ENCODE data around the gene R3HDM1.
"Not testable (repeated sequence)": the region's sequence is repeated elsewhere in the genome, so short reads cannot be mapped to it uniquely, and the experiment has no call there.

The R3HDM1 gene

GRCh38 chr2:135531231-135532197 is at the start of gene R3HDM1:
Gene R3HDM1, plus strand, starts transcription at chr2:135531484. Its CDS starts 73,362 bp downstream, at chr2:135604846.
- DNase-seq = peak; percentile 77 to 99 (median 96)

DNA sequence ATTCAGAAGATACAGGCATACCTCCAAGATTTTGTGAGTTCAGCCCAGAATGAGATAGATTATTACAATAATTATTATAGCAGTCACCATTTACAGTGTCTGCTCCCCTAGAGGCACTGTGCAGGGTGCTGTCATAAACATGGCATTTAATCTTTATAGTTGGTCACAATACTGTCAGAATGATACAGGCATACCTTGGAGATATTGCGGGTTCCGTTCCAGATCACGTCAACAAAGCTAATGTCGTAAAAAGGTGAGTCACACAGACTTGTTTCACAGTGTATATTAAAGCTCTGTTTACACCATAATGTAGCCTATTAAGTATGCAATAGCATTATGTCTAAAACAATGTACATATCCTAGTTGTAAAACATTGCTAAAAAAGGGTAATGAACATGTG is 45.8 kb upstream of the R3HDM1 start:
- DNase-seq = no peak

DNA sequence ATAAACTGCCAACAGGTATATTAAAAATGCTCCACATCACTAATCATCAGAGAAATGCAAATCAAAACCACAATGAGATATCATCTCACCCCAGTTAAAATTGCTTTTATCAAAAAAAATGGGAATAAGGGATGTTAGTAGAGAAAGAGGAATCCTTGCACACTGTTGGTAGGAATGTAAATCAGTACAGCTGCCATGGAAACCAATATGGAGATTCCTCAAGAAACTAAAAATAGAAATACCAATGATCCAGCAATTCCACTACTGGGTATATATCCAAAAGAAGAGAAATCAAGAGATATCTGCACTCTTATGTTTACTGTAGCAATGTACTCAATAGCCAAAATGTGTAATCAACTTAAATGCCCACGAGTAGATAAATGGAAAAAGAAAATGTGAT is 40.9 kb upstream of the R3HDM1 start:
- no peak for DNase-seq

DNA sequence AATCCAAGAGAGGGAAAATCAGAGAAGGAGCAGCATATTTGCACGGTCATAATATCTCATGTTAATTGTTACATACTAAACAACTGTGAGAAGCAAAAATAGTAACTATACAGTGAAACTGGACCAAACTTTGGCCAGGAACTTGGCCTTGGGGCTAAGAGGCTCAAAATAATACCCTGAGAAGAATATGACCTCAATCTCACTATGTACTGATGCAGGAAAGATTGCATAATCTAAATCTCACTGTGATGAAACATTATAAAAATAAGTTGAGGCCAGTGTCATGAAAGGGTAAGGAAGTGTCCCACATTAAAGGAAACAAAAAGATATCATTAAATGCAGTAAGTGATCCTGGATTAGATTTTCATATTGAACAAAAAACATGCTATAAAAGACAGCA is 36.8 kb upstream of the R3HDM1 start:
- no peak for DNase-seq

- no peak for DNase-seq
These were observed 36.4 kb upstream of the R3HDM1 start for GRCh38 chr2:135494917-135495316.

GRCh38 chr2:135498588-135498987 is 32.7 kb upstream of the R3HDM1 start:
- DNase-seq = not testable (repeated sequence)

DNA sequence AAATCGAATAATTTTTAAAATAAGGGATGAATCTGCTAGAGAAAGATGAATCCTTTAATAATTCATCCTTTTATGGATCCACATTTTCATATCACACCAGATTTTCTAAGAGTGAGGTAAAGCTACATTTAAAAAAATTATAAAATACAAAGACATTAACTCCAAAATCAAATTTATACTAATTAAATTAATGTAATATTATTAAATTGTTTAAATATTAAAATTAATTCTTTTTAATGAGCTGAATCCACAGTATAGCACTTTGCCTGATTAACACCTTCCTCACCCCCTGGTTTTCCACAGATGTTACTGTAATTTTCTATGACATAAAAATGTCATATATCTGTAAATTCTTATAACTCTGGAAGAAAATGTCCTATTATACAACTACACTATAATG is 26.5 kb upstream of the R3HDM1 start:
- DNase-seq = no peak

DNA sequence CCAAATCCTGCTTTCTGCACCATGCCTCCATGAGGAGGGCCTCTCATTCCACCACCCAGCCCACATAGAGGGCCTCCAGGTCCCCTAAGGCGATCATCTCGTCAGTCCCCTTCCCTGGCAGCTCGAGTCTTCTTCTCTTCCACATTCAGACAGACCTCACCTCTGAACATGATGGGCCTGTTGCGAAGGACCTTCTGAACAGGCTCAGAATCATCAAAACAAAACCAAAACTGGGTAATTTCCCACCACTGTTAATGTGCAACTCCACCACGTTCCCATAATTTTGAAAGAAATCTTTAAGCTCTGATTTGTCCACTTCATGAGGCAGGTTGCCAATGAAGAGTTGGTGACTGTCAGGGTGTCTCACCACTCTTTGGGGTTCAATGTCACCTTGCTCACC is 20.7 kb upstream of the R3HDM1 start:
- no peak for DNase-seq

- no peak for DNase-seq
These were observed 19.2 kb upstream of the R3HDM1 start for GRCh38 chr2:135512099-135512498.

DNA sequence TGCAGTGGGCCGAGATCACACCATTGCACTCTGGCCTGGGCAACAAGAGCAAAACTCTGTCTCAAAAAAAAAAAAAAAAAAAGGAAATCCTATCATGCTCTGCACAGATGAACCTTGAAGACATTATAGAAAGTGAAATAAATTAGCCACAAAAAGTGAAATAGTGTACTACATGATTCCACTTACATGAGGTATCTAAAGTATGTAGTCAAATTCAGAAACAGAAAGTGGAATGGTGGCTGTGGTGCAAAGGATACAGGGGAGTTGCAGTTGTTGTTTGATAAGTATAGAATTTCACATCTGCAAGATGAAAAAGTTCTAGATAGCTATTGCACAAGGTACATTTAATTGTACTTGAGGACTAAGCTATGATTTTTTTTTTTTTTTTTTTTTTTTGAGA is 5.5 kb upstream of the R3HDM1 start:
- no peak for DNase-seq

- DNase-seq = no peak
These were observed 3.3 kb upstream of the R3HDM1 start for GRCh38 chr2:135528006-135528405.

- peak; percentile 77 to 99 (median 92) for DNase-seq
These were observed 712 bp upstream of the R3HDM1 start, which contains the start of gene ZRANB3 for GRCh38 chr2:135530313-135531230. Gene ZRANB3, minus strand, starts transcription at chr2:135531218.

DNA sequence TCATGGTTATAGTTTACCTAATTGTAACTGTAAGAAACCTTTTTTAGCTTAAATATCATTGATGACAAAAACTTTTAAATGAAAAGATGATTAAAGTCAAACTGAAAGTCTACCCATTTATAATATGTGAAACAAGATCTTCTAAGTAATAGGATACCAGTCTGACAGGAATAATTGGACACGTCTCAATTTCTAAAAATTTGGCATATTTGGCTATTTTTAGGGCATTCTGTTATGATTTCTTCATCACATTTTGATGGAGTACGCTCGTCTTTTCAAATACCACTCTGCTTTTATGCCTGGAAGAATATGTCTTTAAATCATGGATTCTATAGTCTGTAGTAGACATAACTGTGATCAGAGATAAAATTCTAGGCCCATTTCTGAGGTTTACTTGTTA is 1.3 kb downstream of the R3HDM1 start:
- DNase-seq = no peak

- not testable (repeated sequence) for DNase-seq
These were observed 2.3 kb downstream of the R3HDM1 start for GRCh38 chr2:135533545-135533944.

DNA sequence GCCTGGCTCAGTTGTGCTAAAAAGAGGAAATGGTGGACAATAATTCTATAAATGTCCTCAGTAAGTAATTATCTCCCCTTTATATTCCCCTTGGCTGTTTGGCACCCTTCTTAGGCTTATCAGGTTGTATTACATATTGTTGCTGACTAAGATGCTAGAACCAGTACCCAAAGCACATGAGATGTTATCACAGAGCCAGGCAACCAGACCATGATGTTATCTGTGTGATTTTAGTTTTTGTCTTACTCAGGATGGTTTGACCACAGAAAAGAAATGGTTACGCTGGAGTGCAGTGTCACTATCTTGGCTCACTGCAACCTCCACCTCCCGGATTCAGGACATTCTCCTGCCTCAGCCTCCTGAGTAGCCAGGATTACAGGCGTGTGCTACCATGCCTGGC is 15.2 kb downstream of the R3HDM1 start:
- DNase-seq = no peak

- DNase-seq = no peak
These were observed 16.0 kb downstream of the R3HDM1 start for GRCh38 chr2:135547311-135547710.

- no peak for DNase-seq
These were observed 20.1 kb downstream of the R3HDM1 start for GRCh38 chr2:135551356-135551755.

GRCh38 chr2:135552887-135553286 is 21.6 kb downstream of the R3HDM1 start:
- no peak for DNase-seq

DNA sequence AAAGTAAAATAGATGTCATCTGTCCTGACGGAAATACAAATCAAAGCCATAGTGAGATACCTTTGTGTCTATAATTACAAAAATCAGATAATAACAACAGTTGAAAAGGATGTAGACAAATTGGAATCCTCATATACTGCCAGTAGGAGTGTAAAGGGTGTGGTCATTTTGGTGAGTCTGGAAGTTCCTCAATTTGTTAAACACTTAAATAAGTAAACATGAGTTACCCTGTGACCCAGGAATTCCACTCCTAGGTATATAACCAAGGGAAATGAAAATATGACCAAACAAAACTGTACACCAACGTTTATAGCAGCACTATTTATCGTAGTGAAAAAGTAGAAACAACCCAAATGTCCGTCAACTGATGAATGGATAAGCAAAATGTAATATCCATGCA is 24.0 kb downstream of the R3HDM1 start:
- DNase-seq = no peak

GRCh38 chr2:135557530-135557929 is 26.2 kb downstream of the R3HDM1 start:
- DNase-seq = no peak

DNA sequence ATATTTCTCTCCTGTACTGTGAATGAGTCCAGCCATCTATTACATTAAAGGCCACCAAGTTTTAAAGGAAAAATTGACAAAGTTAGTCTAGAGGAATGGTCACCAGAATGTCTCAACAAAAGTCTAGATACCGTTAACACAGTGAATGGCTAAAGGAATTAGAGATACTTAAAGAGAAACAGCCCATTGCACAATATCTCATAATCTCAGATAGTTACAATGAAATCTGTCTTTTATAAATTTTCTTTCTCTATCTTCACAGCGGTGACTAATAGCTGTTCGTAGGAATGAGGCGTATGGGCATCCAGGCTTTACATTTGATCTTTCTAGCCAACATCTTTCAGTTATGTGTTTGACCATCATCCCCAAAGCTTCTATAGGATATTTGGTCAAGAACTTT is 30.6 kb downstream of the R3HDM1 start:
- DNase-seq = no peak

DNA sequence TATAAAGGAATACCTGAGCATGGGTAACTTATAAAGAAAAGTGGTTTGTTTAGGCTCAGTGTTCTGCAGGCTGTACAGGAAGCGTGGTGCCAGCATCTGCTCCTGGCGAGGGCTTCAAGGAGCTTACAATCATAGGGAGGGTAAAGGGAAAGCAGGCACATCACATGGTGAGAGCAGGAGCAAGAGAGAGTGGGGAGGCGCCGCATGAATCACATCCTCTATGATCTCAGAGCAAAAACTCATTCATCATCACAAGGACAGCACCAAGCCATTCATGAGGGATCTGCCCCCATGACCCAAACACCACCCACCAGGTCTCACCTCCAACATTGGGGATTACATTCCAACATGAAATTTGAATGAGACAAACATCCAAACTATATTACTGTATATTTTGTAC is 32.5 kb downstream of the R3HDM1 start:
- no peak for DNase-seq

DNA sequence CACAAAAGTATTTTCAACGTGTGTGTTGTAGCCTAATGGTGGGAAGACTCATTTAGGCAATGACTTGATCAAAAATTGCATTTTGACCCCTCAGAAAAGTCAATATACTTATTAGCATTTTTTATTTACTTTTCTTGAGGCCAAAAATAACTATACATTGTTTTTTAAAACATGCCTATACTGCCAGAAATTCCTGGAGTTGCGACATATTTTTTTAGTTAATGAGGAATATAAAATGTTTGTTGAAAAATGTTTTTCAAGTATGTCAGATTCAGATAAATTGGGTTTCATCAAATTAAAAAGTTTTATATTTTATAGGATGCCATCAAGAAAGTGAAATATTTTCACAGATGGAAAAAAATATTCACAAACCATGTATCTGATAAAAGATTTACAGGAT is 39.6 kb downstream of the R3HDM1 start:
- no peak for DNase-seq
